T-cell (primary cell): ENCODE results near the gene EIF4E2. TPM values are rescaled to one million over a fixed set of nuclear protein-coding genes. Genes with fewer than 3 reads are reported as not detected.
A peak's percentile ranks its signal among the peaks of the same experiment; 100 is the strongest.

ENCODE experiments used
- ATAC-seq, 4 experiments: fragments of 200-7000 bp in 3 of 4; fragments of 150-1000 bp in 1 of 4; cut with Tn5 transposase; replicated peaks in 1 of 4; 1 replicate in 3 of 4; 2 replicates in 1 of 4; pipeline ENCODE4 v1.10.0; 2021; ENCODE audit warnings: moderate library complexity in 3 of 4, mild to moderate bottlenecking in 2 of 4, moderate number of reproducible peaks in 1 of 4
- CTCF ChIA-PET, 2 donors: fragments of 300-600 bp; sonication (Branson Sonifier 250); formaldehyde crosslinking; loops; one replicate each; lab custom pipeline; 2022; ENCODE audit warnings: antibody characterized with exemption in 2 of 2; lab: Charles Lee
- POLR2A ChIA-PET, 2 donors: fragments of 300-600 bp; sonication (Branson Sonifier 250); formaldehyde crosslinking; loops; one replicate each; lab custom pipeline; 2022; ENCODE audit warnings: antibody characterized with exemption in 2 of 2; lab: Charles Lee
- DNase-seq, 35 experiments: peaks; one replicate each; pipeline versions ENCODE4 v3.0.0 to v3.0.0-alpha.2; 2013 to 2023
- H3K27ac ChIP-seq: one replicate; pipeline ENCODE4 v1.5.1; 2013; ENCODE audit warnings: low read length
- H3K27me3 ChIP-seq, 2 experiments: replicated peaks in 1 of 2; 1 replicate in 1 of 2; 2 replicates in 1 of 2; pipeline versions ENCODE4 v1.6.1 to v1.7.0; 2013; ENCODE audit warnings: low read length in 1 of 2, mixed read lengths in 1 of 2; ENCODE audit not compliant: control insufficient read depth in 2 of 2, insufficient read depth in 2 of 2; ENCODE audit errors: extremely low read depth in 1 of 2
- H3K36me3 ChIP-seq, 2 donors: 1 replicate in 1 of 2; 2 replicates in 1 of 2; pipeline versions ENCODE4 v1.6.1 to v1.7.0; 2013; ENCODE audit warnings: low read length in 1 of 2; ENCODE audit not compliant: control insufficient read depth in 2 of 2, insufficient read depth in 1 of 2; ENCODE audit errors: extremely low read depth in 1 of 2
- H3K4me1 ChIP-seq, 2 experiments: 1 replicate in 1 of 2; 2 replicates in 1 of 2; pipeline versions ENCODE4 v1.6.1 to v1.7.0; 2013; ENCODE audit warnings: low read length in 2 of 2, mixed read lengths in 1 of 2; ENCODE audit not compliant: insufficient read depth in 2 of 2, control insufficient read depth in 1 of 2; ENCODE audit errors: extremely low read depth in 1 of 2
- H3K4me3 ChIP-seq, 2 donors: 1 replicate in 1 of 2; 2 replicates in 1 of 2; pipeline versions ENCODE4 v1.5.1 to v1.7.0; 2013; ENCODE audit warnings: mild to moderate bottlenecking in 2 of 2, low read length in 1 of 2, moderate library complexity in 1 of 2; ENCODE audit not compliant: control insufficient read depth in 1 of 2; ENCODE audit errors: extremely low read depth in 1 of 2
- H3K9me3 ChIP-seq: 2 replicates; pipeline ENCODE4 v1.7.0; 2013
- H3K27ac Mint-ChIP-seq, 2 donors: one replicate each; pipeline ENCODE4 v1.8.0; 2020 to 2021; ENCODE audit warnings: mild to moderate bottlenecking in 2 of 2, mixed read lengths in 2 of 2
- H3K27me3 Mint-ChIP-seq, 2 donors: one replicate each; pipeline ENCODE4 v1.8.0; 2021 to 2022; ENCODE audit warnings: mixed read lengths in 2 of 2
- H3K36me3 Mint-ChIP-seq: one replicate; pipeline ENCODE4 v1.8.0; 2021; ENCODE audit warnings: mixed read lengths
- H3K4me1 Mint-ChIP-seq, 3 donors: one replicate each; pipeline ENCODE4 v1.8.0; 2020 to 2022; ENCODE audit warnings: mixed read lengths in 3 of 3, mild to moderate bottlenecking in 1 of 3
- H3K4me3 Mint-ChIP-seq, 3 donors: one replicate each; pipeline ENCODE4 v1.8.0; 2020 to 2022; ENCODE audit warnings: mild to moderate bottlenecking in 3 of 3, mixed read lengths in 3 of 3, moderate library complexity in 3 of 3
- H3K9me3 Mint-ChIP-seq, 3 donors: one replicate each; pipeline ENCODE4 v1.8.0; 2020 to 2022; ENCODE audit warnings: mixed read lengths in 3 of 3
- WGBS: methylation state at CpG from one replicate; pipeline ENCODE4 v1.1.5; 2013; ENCODE audit warnings: missing lambda C conversion rate; ENCODE audit not compliant: insufficient coverage; 5-methylcytosine and 5-hydroxymethylcytosine counted together
- total RNA-seq, 35 experiments: library from RNA in 6 of 35; stranded (reverse) in 6 of 35; fragments of 120-200 nt in 1 of 35; gene quantifications; one replicate each; pipeline versions ENCODE4 v1.2.1 to v1.2.4 and lab custom pipeline; 2013 to 2026

EIF4E2 gene
- total RNA-seq, 5 donors from 2014 or later (not counting 1 experiment from before 2014, with no cell fraction given): 49.5 to 60.9 (median 55.3) TPM

- H3K9me3 ChIP-seq: no peaks in the 10 kb centered on the region
- Mint-ChIP-seq H3K4me1 (peaks cover 36 to 56% (median 37%) of the 10 kb centered on the region in 3 donors), H3K27ac (peak overlapping the region in 1 of 2 donors; percentile 63), H3K4me3 (no peak overlapping the region), H3K27me3 (peaks cover under 1% of the 10 kb centered on the region in 2 donors), H3K36me3 (peaks cover 21% of the 10 kb centered on the region), H3K9me3 (peaks cover 0 to 2% (median under 1%) of the 10 kb centered on the region in 3 donors)
- peaks cover 0 to 11% of the 10 kb centered on the region in 2 donors for H3K36me3 ChIP-seq
- H3K27ac ChIP-seq: no peak overlapping the region
- POLR2A ChIA-PET: no interaction called here
- CTCF ChIA-PET: no interaction called here
- peaks cover 0 to 27% of the 10 kb centered on the region in 2 experiments for H3K4me1 ChIP-seq
- H3K4me3 ChIP-seq: no peak overlapping the region
- ATAC-seq: no peak
- 90% methylated on average over 12 of the region's 14 CpGs for WGBS
- DNase-seq: no peak
- H3K27me3 ChIP-seq: peaks cover 0 to 2% of the 10 kb centered on the region in 2 experiments
These were observed 7.0 kb upstream of the EIF4E2 start for GRCh38 chr2:232543491-232543890.

GRCh38 chr2:232543928-232544631 lies 6.4 kb upstream of the EIF4E2 start:
- Histone ChIP-seq H3K27ac (no peak overlapping the region), H3K27me3 (no peaks in the 10 kb centered on the region), H3K9me3 (no peaks in the 10 kb centered on the region), H3K4me1 (peaks cover 0 to 24% of the 10 kb centered on the region in 2 experiments), H3K4me3 (no peak overlapping the region), H3K36me3 (peaks cover 0 to 11% of the 10 kb centered on the region in 2 donors)
- whole genome bisulfite sequencing: 96% methylated on average over 10 of the region's 19 CpGs
- no peak overlapping the region for H3K4me3 Mint-ChIP-seq
- ChIA-PET CTCF (no interaction called here), POLR2A (interaction anchor here in 1 of 2 donors (0.7 kb wide), 1 partner anchor 1076 kb away, joined by 3 read pairs; no protein-coding TSS in a partner anchor)
- peaks cover 42 to 60% (median 43%) of the 10 kb centered on the region in 3 donors for H3K4me1 Mint-ChIP-seq
- DNase-seq (no peak), ATAC-seq (no peak)
- H3K9me3 Mint-ChIP-seq: peaks cover 0 to 4% (median 4%) of the 10 kb centered on the region in 3 donors
- H3K27ac Mint-ChIP-seq: no peak overlapping the region
- H3K27me3 Mint-ChIP-seq: no peaks in the 10 kb centered on the region
- H3K36me3 Mint-ChIP-seq: peaks cover 26% of the 10 kb centered on the region

DNA sequence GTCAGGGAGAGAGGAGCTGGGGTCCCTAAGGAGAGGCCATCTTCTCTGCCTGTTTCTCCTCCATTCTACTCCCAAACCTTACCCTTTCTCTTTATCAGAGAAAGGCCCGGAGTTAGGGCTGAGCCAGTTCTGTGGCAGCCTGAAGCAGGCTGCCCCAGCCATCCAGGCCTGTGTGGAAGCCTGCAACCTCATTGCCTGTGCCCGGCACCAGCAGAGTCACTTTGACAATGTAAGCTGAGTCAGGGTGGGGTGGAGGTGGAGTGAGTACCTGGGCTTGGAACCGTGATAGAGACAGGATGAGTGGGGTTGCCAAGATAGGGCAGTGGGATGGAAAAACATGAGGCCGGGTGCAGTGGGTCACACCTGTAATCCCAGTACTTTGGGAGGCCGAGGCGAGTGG lies 5.8 kb upstream of the EIF4E2 start:
- Histone ChIP-seq H3K36me3 (peaks cover 0 to 11% of the 10 kb centered on the region in 2 donors), H3K27me3 (no peaks in the 10 kb centered on the region), H3K27ac (no peak overlapping the region), H3K4me1 (peaks cover 2 to 23% of the 10 kb centered on the region in 2 experiments), H3K4me3 (no peak overlapping the region), H3K9me3 (no peaks in the 10 kb centered on the region)
- H3K36me3 Mint-ChIP-seq: peaks cover 26% of the 10 kb centered on the region
- no peak overlapping the region for H3K27ac Mint-ChIP-seq
- DNase-seq (no peak), ATAC-seq (no peak)
- H3K4me3 Mint-ChIP-seq: no peak overlapping the region
- CTCF ChIA-PET: no interaction called here
- H3K4me1 Mint-ChIP-seq: peaks cover 47 to 66% (median 49%) of the 10 kb centered on the region in 3 donors
- 94% methylated on average over 4 of the region's 6 CpGs for WGBS
- POLR2A ChIA-PET: interaction anchor here in 1 of 2 donors (0.7 kb wide), 1 partner anchor 1076 kb away, joined by 3 read pairs; no protein-coding TSS in a partner anchor
- H3K9me3 Mint-ChIP-seq: peaks cover 0 to 4% (median 4%) of the 10 kb centered on the region in 3 donors
- no peaks in the 10 kb centered on the region for H3K27me3 Mint-ChIP-seq

- H3K9me3 Mint-ChIP-seq: peaks cover 0 to 4% (median 4%) of the 10 kb centered on the region in 3 donors
- ChIA-PET CTCF (interaction anchor here in 1 of 2 donors (0.7 kb wide), 1 partner anchor 452 kb away, joined by 5 read pairs; no protein-coding TSS in a partner anchor), POLR2A (no interaction called here)
- no peak overlapping the region for H3K27ac ChIP-seq
- H3K4me3 ChIP-seq: no peak overlapping the region
- H3K36me3 ChIP-seq: peaks cover 0 to 11% of the 10 kb centered on the region in 2 donors
- H3K27ac Mint-ChIP-seq: peak overlapping the region in 1 of 2 donors; percentile 22
- H3K9me3 ChIP-seq: no peaks in the 10 kb centered on the region
- H3K27me3 ChIP-seq: no peaks in the 10 kb centered on the region
- H3K27me3 Mint-ChIP-seq: no peaks in the 10 kb centered on the region
- DNase-seq: no peak
- peak overlapping the region in 1 of 3 donors; percentile 41 for H3K4me3 Mint-ChIP-seq
- H3K4me1 Mint-ChIP-seq: peaks cover 50 to 69% (median 51%) of the 10 kb centered on the region in 3 donors
- no peak for ATAC-seq
- H3K4me1 ChIP-seq: peaks cover 2 to 22% of the 10 kb centered on the region in 2 experiments
- 92% methylated on average over 8 of the region's 17 CpGs for WGBS
- H3K36me3 Mint-ChIP-seq: peaks cover 26% of the 10 kb centered on the region
These were observed 4.7 kb upstream of the EIF4E2 start for GRCh38 chr2:232545511-232546375.

DNA sequence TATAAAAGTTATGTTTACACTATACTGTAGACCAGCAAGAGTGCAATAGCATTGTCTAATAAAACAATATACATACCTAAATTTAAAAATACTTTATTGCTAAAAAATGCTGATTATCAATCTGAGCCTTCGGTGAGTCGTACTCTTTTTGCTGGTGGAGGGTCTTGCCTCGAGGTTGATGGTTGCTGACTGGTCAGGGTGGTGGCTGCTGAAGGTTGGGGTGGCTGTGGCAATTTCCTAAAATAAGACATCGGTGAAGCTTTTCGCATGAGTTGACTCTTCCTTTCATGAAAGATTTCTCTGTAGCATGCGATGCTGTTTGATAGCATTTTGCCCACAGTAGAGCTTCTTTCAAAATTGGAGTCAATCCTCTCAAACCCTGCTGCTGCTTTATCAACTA lies 2.5 kb upstream of the EIF4E2 start:
- H3K27me3 Mint-ChIP-seq: no peaks in the 10 kb centered on the region
- no peaks in the 10 kb centered on the region for H3K27me3 ChIP-seq
- no CpG with 5 or more reads among the region's 6 CpGs for WGBS
- H3K9me3 Mint-ChIP-seq: peaks cover 0 to 4% (median 4%) of the 10 kb centered on the region in 3 donors
- no peak overlapping the region for H3K27ac ChIP-seq
- peaks cover 8 to 39% of the 10 kb centered on the region in 2 experiments for H3K4me1 ChIP-seq
- ChIA-PET POLR2A (no interaction called here), CTCF (no interaction called here)
- peaks cover 31% of the 10 kb centered on the region for H3K36me3 Mint-ChIP-seq
- no peak overlapping the region for H3K4me3 ChIP-seq
- ATAC-seq (no peak), DNase-seq (no peak)
- peaks cover 0 to 13% of the 10 kb centered on the region in 2 donors for H3K36me3 ChIP-seq
- peaks cover 69 to 77% (median 69%) of the 10 kb centered on the region in 3 donors for H3K4me1 Mint-ChIP-seq
- H3K27ac Mint-ChIP-seq: peak overlapping the region in 1 of 2 donors; percentile 9
- H3K4me3 Mint-ChIP-seq: no peak overlapping the region
- H3K9me3 ChIP-seq: no peaks in the 10 kb centered on the region
